IPS DF 4.7 (cell line): ENCODE results near the gene ST6GAL1.
"Not testable (repeated sequence)": the region's sequence is repeated elsewhere in the genome, so short reads cannot be mapped to it uniquely, and the experiment has no call there.

ENCODE experiments used
- DNase-seq: peaks from one replicate; pipeline ENCODE4 v3.0.0-alpha.2; 2013; ENCODE audit warnings: low spot score; ENCODE audit errors: extremely low read depth

ST6GAL1 gene

GRCh38 chr3:186967686-186968085 is 37.4 kb downstream of the ST6GAL1 start:
- DNase-seq, result no peak

GRCh38 chr3:186969607-186970006 is 39.3 kb downstream of the ST6GAL1 start:
- no peak for DNase-seq

DNA sequence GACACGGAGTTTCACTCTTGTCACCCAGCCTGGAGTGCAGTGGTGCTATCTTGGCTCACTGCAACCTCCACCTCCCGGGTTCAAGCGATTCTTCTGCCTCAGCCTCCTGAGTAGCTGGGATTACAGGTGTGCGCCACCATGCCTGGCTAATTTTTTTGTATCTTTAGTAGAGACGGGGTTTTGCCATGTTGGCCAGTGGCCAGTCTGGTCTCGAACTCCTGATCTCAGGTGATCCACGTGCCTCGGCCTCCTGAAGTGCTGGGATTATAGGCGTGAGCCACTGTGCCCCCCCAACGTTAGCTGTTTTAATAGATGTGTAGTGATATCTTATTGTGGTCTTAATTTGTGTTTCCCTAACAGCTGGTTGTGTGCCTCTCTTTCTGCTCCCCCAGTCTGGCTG is 40.8 kb downstream of the ST6GAL1 start:
- DNase-seq, result not testable (repeated sequence)

DNA sequence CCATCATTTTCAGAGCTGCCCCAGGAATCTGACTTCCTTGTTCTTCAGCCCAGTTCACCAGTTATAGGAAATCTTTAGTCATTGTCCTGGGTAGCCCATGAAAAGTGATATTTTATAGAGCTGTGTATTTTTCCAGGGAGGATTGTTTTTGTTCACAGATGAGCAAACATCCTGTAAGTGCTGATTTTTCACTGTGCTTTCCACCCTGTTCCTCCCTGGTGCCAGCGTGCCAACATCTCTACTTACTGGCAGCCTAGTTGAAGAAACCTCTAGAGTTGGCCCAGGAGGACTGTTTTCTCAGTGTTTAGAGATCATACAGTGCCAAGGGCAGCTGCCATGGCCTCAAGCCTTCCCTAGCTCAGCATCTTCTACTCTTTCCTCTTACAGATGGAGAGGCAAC is 41.3 kb downstream of the ST6GAL1 start:
- DNase-seq, result no peak

DNA sequence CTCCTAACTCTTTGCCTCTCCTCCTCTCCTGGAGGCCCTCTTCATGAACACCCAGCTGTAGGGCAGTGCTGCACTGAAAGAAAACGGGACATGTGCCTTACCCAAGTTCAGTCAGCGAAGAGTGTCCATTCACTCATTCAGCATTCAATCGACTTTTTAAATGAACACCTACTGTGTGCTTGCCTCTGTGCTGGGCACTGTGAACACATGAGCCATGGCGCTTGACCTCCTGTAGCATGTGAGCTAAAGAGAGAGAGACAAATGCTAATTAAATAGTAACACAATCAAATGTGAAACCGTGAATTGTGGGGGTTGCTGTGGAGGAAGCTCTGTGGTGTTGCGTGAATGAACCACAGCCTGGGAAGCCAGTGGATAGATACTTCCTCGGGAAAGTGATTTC is 43.4 kb downstream of the ST6GAL1 start:
- no peak for DNase-seq

- DNase-seq, result no peak
These were observed 44.5 kb downstream of the ST6GAL1 start for GRCh38 chr3:186974824-186975313.

DNA sequence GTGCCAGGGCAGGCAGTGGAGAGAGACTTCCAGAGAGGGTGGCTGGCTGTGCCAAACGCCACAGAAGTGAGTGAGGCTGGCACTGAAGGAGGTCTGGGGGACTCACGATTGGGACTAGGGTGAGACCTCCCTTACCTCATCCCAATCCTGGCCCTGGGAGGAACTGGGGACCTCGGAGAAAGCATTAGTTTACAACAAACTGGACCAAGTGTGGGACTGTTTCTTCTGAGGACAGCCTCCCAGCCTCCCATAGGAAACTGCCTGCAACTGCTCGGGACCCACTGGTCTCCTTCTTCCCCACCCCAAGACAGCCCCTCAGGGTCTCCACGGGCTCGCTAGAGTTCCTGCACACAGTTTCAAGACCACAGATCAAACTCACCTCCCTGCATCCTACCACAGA is 45.4 kb downstream of the ST6GAL1 start:
- DNase-seq, result no peak

- DNase-seq, result no peak
These were observed 46.8 kb downstream of the ST6GAL1 start for GRCh38 chr3:186976837-186977750.

DNA sequence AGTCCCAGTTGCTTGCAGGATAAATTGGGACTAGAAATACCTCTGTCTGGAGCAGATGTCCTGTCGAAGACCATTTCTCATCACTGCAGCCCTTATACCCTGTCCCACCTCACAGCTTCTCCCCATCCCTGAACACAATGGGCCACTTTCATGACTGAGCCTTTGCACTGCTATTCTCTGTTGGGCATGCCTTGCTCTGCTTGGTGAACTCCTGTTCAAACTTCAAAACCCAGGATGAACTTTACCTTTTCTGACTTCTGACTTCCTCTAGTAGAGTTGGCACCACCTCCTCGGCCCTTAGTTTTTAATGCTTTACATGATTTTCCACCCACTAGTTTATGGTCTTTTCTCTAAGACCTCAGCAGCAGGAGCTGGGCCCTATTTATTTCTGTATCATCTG is 48.4 kb downstream of the ST6GAL1 start:
- DNase-seq, result no peak

DNA sequence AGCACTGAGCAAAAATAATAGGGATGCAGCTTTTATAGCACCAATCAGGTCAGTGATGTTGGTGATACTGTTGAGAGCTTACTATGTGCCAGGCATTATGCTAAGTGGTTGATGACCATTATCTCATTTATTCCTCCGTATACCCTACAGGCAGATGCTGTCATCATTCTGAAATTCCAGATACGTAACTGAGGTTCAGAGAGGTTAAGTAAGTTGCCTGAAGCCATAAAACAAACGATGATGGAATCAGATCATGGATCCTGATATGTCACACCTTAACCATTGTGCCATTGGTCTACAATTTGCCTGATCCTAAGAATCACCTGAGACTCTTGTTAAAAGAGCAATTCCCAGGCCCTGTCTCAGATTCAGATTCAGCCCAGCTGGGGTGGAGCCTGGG is 49.5 kb downstream of the ST6GAL1 start:
- no peak for DNase-seq

DNA sequence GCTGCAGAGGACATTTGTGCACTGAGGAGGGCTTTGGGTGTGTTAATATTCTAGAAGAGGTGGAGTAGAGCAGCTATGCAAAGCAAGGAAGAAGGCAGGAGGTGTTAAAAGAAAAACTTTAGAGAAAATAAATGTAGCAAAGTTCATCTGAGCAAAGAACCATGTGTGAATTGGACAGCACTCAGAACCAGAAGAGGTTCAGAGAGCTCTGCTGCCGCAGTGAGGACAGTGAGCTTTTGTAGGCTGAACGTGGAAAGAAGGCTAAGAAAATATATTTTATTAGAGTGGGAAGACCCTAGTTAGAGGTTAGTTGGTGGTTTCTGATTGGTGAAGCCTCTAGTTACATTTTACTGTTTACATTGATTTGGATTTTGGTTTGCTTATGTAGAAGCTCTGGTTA is 50.7 kb downstream of the ST6GAL1 start:
- no peak for DNase-seq

- DNase-seq, result no peak
These were observed 53.3 kb downstream of the ST6GAL1 start for GRCh38 chr3:186983659-186984058.

- DNase-seq, result no peak
These were observed 53.7 kb downstream of the ST6GAL1 start for GRCh38 chr3:186984064-186984463.

- no peak for DNase-seq
These were observed 55.5 kb downstream of the ST6GAL1 start for GRCh38 chr3:186985661-186986364.

DNA sequence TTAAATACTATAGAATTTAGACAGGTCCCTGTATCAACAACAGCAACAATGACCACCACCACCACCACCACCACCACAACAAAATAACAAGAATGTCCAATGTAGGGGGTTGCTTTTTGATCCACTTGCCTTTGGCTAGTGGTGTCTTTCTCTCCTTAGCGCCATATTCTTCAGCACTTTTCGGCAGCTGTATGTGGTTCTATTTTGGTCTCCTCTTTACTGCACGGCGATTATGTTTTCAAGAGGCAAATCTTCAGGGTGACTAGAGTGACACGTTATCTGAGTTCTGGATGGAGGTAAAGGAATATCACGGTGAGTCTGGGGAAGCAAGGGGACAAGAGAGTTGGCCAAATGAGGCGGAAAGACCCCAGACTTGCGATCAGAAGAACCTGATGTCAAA is 56.1 kb downstream of the ST6GAL1 start:
- no peak for DNase-seq

DNA sequence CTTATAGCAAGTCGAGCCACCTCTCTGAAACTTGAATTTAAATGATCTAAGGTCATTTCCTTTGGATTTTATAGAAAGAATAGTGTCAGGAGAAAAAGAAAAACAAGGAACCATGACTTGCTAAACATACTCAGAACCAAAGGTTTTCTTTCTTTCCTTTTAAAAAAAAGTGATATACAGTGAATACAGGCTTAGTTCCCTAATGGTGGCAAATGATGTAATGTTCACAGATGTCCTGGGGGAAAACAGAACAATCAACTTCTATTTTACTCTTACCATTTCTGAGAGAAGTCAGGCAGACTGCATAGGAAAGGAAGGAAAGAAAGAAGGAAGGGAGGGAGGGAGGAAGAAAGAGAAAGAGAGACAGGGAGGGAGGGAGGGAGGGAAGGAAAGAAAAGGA is 56.5 kb downstream of the ST6GAL1 start:
- DNase-seq, result no peak

DNA sequence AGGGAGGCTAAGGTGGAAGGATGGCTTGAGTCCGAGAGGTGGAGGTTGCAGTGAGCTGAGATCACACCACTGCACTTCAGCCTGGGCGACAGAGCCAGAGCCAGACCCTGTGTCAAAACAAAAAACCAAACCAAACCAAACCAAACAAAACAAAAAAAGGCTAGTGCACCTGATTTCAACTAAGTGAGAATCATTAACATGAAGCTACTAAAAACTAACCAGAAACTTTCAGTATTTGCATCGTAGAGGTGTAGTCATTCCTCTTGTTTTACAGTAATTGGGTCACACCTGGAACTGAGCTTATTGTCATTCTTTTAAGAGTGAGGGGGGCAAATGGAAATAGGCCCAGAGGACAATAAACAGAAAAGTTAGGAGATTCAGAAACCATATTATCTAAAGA is 58.5 kb downstream of the ST6GAL1 start:
- no peak for DNase-seq

DNA sequence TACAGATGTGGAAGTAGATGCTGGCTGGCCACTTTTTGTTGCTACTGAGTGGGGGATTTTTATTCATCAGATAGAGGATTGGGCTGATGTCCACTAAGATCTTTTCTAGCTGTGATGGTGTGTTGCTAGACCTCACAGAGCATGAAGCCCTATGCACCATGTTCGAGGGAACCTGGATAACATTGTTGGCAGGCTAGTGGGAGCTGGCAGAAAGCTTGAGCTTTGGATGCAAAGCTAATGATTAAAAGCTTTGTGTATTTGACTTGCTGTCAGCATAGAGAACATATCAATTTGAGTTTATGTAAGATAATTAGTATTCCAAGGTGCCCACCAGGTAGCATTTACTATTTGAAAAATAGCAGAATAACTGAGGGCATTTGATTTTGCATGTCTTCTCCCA is 59.1 kb downstream of the ST6GAL1 start:
- DNase-seq, result no peak

- no peak for DNase-seq
These were observed 60.0 kb downstream of the ST6GAL1 start for GRCh38 chr3:186990277-186990676.

GRCh38 chr3:186990878-186991308 is 60.6 kb downstream of the ST6GAL1 start:
- no peak for DNase-seq

DNA sequence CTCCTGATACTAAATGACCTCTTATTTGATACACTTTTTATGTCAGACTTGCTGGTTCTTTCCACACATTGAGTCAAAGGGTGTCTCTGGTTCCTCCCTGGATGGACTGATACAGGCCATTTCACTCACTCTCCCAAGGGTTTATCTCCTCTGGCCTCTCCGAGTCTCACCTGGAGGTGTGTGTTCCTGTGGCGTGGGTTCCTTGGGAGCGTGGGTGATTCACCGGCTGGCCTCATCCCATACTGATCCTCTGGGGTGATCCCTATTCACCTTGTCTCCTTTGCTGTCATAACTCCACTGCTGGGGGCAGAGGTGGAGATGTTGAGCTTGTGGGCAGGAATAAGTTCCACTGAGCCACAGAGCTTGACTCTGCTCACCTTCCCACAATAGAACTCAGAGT is 61.1 kb downstream of the ST6GAL1 start:
- no peak for DNase-seq

GRCh38 chr3:186992096-186992495 is 61.8 kb downstream of the ST6GAL1 start:
- DNase-seq, result not testable (repeated sequence)
